Fibroblast of lung (primary cell): Measurements from ENCODE around the gene KCNN4. TPM values are rescaled to one million over a fixed set of nuclear protein-coding genes. Genes with fewer than 3 reads are reported as not detected.

ENCODE experiments used
- DNase-seq, 2 donors: peaks; one replicate each; pipeline versions ENCODE4 v3.0.0 to v3.0.0-alpha.2; 2010; ENCODE audit warnings: low read depth in 2 of 2
- H2AFZ ChIP-seq: 2 replicates; pipeline ENCODE4 v1.5.1; 2012; ENCODE audit warnings: low read length, control low read depth, inconsistent platforms
- H3K27ac ChIP-seq: 2 replicates; pipeline ENCODE4 v1.5.1; 2011; ENCODE audit warnings: low read length, control low read depth; ENCODE audit not compliant: insufficient read depth
- H3K27me3 ChIP-seq: 2 replicates; pipeline ENCODE4 v1.5.1; 2011; ENCODE audit warnings: mild to moderate bottlenecking, low read length; ENCODE audit not compliant: control insufficient read depth, insufficient read depth
- H3K36me3 ChIP-seq: 2 replicates; pipeline ENCODE4 v1.5.1; 2011; ENCODE audit warnings: low read length; ENCODE audit not compliant: control insufficient read depth, insufficient read depth
- H3K4me1 ChIP-seq: 2 replicates; pipeline ENCODE4 v1.5.1; 2011; ENCODE audit warnings: low read length; ENCODE audit not compliant: control insufficient read depth, insufficient read depth; ENCODE audit errors: extremely low read depth
- H3K4me2 ChIP-seq: 2 replicates; pipeline ENCODE4 v1.5.1; 2011; ENCODE audit warnings: low read length, control low read depth; ENCODE audit not compliant: insufficient read depth; ENCODE audit errors: extremely low read depth
- H3K4me3 ChIP-seq, 4 experiments: fragments of 200-600 bp in 1 of 4; sonication (generic) in 1 of 4; replicated peaks in 1 of 4; 2 replicates each; pipeline ENCODE4 v1.5.1; 2011 to 2016; ENCODE audit warnings: low read length in 4 of 4, low read depth in 3 of 4, mild to moderate bottlenecking in 3 of 4, control low read depth in 2 of 4, inconsistent platforms in 1 of 4, mixed read lengths in 1 of 4; ENCODE audit not compliant: insufficient read depth in 1 of 4; ENCODE audit errors: control extremely low read depth in 1 of 4
- H3K79me2 ChIP-seq: 2 replicates; pipeline ENCODE4 v1.5.1; 2012; ENCODE audit warnings: mild to moderate bottlenecking, low read length, inconsistent platforms; ENCODE audit not compliant: control insufficient read depth, insufficient read depth
- H3K9ac ChIP-seq: 2 replicates; pipeline ENCODE4 v1.5.1; 2011; ENCODE audit warnings: mild to moderate bottlenecking, low read length, control low read depth; ENCODE audit not compliant: insufficient read depth
- H3K9me3 ChIP-seq: 2 replicates; pipeline ENCODE4 v1.5.1; 2012; ENCODE audit warnings: low read depth, low read length; ENCODE audit not compliant: control insufficient read depth, insufficient read depth
- H4K20me1 ChIP-seq: 2 replicates; pipeline ENCODE4 v1.5.1; 2011; ENCODE audit warnings: low read length; ENCODE audit not compliant: control insufficient read depth, insufficient read depth; ENCODE audit errors: extremely low read depth
- CTCF ChIP-seq, 2 donors: IDR thresholded peaks in 1 of 2; conservative IDR thresholded peaks in 1 of 2; 1 replicate in 1 of 2; 2 replicates in 1 of 2; pipeline ENCODE4 v1.5.1; 2011 to 2012; ENCODE audit warnings: low read length in 2 of 2, control low read depth in 1 of 2, inconsistent platforms in 1 of 2, low read depth in 1 of 2, mild to moderate bottlenecking in 1 of 2
- EZH2 ChIP-seq: IDR thresholded peaks from 2 replicates; pipeline ENCODE4 v1.5.1; 2012; ENCODE audit warnings: low read length, control low read depth, mild to moderate bottlenecking; ENCODE audit errors: missing control alignments
- polyA plus RNA-seq, 2 donors: library from polyadenylated mRNA; depleted of rRNA in 1 of 2; stranded (reverse) in 1 of 2; unstranded in 1 of 2; fragments of >200 nt; gene quantifications; 2 replicates each; pipeline ENCODE4 v1.2.1, GENCODE V29; 2011 to 2012; ENCODE audit warnings: missing spikeins in 1 of 2
- total RNA-seq: library from RNA; depleted of rRNA; stranded (reverse); fragments of >200 nt; gene quantifications from 2 replicates; pipeline ENCODE4 v1.2.1, GENCODE V29; 2014

Gene KCNN4
- total and polyA plus RNA-seq, 2 donors (not counting 1 experiment from before 2014, with no cell fraction given), result 0.41 to 0.83 TPM

DNA sequence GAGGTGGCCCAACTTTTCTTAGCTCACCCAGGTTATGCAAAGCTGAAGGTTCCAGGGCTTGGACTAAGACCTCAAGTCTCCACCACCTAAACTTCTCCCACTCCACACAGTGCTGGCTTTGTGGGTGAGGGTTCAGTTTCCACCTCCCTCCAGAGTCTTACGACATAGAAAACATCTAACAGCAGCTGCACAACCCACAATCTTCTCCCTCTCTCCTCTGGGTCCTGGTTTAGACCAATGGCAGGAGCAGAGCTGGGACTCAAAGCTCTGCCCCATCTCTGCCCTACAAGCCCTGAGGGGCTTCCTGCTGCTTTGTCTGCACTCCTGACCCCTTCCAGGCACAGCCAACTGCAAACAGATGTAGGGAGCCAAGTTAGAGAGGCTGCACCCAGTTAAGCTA is 48.9 kb downstream of the KCNN4 start:
- DNase-seq, result peak in 1 of 2 donors; percentile 49
- H3K9me3 ChIP-seq, result no peaks in the 10 kb centered on the region
- no peaks in the 10 kb centered on the region for H4K20me1 ChIP-seq
- no peak overlapping the region for H3K4me2 ChIP-seq
- TF ChIP-seq CTCF (conservative IDR thresholded peaks at IDR 0.05 in 1 of 2, IDR thresholded peaks at IDR 0.05 in 1 of 2; ENCODE audit: low read depth in 1 of 2, low read length in 2 of 2) (no peak), EZH2 (no peak)
- no peaks in the 10 kb centered on the region for H3K79me2 ChIP-seq
- H3K4me3 ChIP-seq, result no peak overlapping the region
- peaks cover 4% of the 10 kb centered on the region for H3K4me1 ChIP-seq
- peaks cover 28% of the 10 kb centered on the region for H3K36me3 ChIP-seq
- H2AFZ ChIP-seq, result no peak overlapping the region
- H3K9ac ChIP-seq, result no peak overlapping the region
- H3K27me3 ChIP-seq, result no peaks in the 10 kb centered on the region
- no peak overlapping the region for H3K27ac ChIP-seq

DNA sequence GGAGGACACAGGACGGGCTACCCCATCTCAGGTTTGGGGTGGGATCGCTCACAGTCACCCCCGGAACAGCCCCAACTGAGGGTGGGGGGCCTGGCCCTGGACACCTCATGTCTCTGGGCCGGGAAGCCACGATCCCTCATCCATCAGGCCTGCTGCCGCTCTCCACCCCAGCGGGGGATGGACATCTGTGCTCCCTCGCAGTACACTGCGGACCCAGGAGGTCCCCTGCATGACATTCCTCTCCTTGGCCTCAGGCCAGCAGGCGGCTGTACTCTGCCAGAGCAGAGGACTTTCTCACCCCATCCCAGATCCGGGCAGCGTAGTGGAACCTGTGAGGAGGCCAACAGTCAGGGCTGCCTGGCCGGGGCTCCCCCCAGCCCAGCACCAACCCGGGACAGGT is 49.4 kb downstream of the KCNN4 start:
- no peak overlapping the region for H3K4me2 ChIP-seq
- H3K9me3 ChIP-seq, result no peaks in the 10 kb centered on the region
- H3K79me2 ChIP-seq, result no peaks in the 10 kb centered on the region
- H2AFZ ChIP-seq, result no peak overlapping the region
- H3K27ac ChIP-seq, result no peak overlapping the region
- no peaks in the 10 kb centered on the region for H4K20me1 ChIP-seq
- H3K4me1 ChIP-seq, result peaks cover 2% of the 10 kb centered on the region
- no peaks in the 10 kb centered on the region for H3K27me3 ChIP-seq
- H3K4me3 ChIP-seq, result no peak overlapping the region
- H3K9ac ChIP-seq, result no peak overlapping the region
- no peak for TF ChIP-seq EZH2
- TF ChIP-seq CTCF (conservative IDR thresholded peaks at IDR 0.05 in 1 of 2, IDR thresholded peaks at IDR 0.05 in 1 of 2; ENCODE audit: low read depth in 1 of 2, low read length in 2 of 2), result no peak
- DNase-seq, result no peak
- peaks cover 23% of the 10 kb centered on the region for H3K36me3 ChIP-seq

- Histone ChIP-seq H3K79me2 (no peaks in the 10 kb centered on the region), H2AFZ (no peak overlapping the region), H3K36me3 (peaks cover 21% of the 10 kb centered on the region), H3K4me3 (no peak overlapping the region), H3K9ac (no peak overlapping the region), H3K27me3 (no peaks in the 10 kb centered on the region), H4K20me1 (no peaks in the 10 kb centered on the region), H3K27ac (no peak overlapping the region), H3K4me2 (no peak overlapping the region), H3K4me1 (no peaks in the 10 kb centered on the region), H3K9me3 (no peaks in the 10 kb centered on the region)
- TF ChIP-seq CTCF (conservative IDR thresholded peaks at IDR 0.05 in 1 of 2, IDR thresholded peaks at IDR 0.05 in 1 of 2; ENCODE audit: low read depth in 1 of 2, low read length in 2 of 2) (no peak), EZH2 (no peak)
- DNase-seq, result no peak
Observed at GRCh38 chr19:43729919-43730318, 50.9 kb downstream of the KCNN4 start.
